ENCODE measurements around the gene MACROD2.

MACROD2 gene

GRCh38 chr20:14958626-14959025, 963.3 kb downstream of the MACROD2 start:
- TF ChIP-seq CTCF (IDR thresholded peaks at IDR 0.05; ENCODE audit: extremely low read depth, missing control alignments), result no peak
- no peak for DNase-seq (ENCODE audit: low spot score)

- DNase-seq (ENCODE audit: low spot score), result no peak
- no peak for TF ChIP-seq CTCF (IDR thresholded peaks at IDR 0.05; ENCODE audit: extremely low read depth, missing control alignments)
Observed at GRCh38 chr20:14959506-14960475, 964.5 kb downstream of the MACROD2 start.

GRCh38 chr20:14960831-14961230, 965.5 kb downstream of the MACROD2 start:
- no peak for DNase-seq (ENCODE audit: low spot score)
- no peak for TF ChIP-seq CTCF (IDR thresholded peaks at IDR 0.05; ENCODE audit: extremely low read depth, missing control alignments)

- no peak for DNase-seq (ENCODE audit: low spot score)
Observed at GRCh38 chr20:14963262-14963663, 967.9 kb downstream of the MACROD2 start.

GRCh38 chr20:14966203-14966602, 970.9 kb downstream of the MACROD2 start:
- DNase-seq (ENCODE audit: low spot score), result no peak
- TF ChIP-seq CTCF (IDR thresholded peaks at IDR 0.05; ENCODE audit: extremely low read depth, missing control alignments), result no peak

More at GRCh38 chr20:14963262-14963663, 967.9 kb downstream of the MACROD2 start:
- no peak for TF ChIP-seq CTCF (IDR thresholded peaks at IDR 0.05; ENCODE audit: extremely low read depth, missing control alignments)

GRCh38 chr20:14966808-14967207, 971.5 kb downstream of the MACROD2 start:
- no peak for DNase-seq (ENCODE audit: low spot score)
- no peak for TF ChIP-seq CTCF (IDR thresholded peaks at IDR 0.05; ENCODE audit: extremely low read depth, missing control alignments)

GRCh38 chr20:14972256-14972655, 976.9 kb downstream of the MACROD2 start:
- DNase-seq (ENCODE audit: low spot score), result no peak
- TF ChIP-seq CTCF (IDR thresholded peaks at IDR 0.05; ENCODE audit: extremely low read depth, missing control alignments), result no peak
